ENCODE data around the gene TP53TG5. TPM values are rescaled to one million over a fixed set of nuclear protein-coding genes. Genes with fewer than 3 reads are reported as not detected.

Gene TP53TG5
- total RNA-seq: not detected in 2 replicates

GRCh38 chr20:45378191-45378590 is at the start of gene TP53TG5:
Gene TP53TG5, minus strand, starts transcription at chr20:45378325. Its CDS starts 89 bp downstream, at chr20:45378236.

GRCh38 chr20:45415822-45416637 is 37.9 kb upstream of the TP53TG5 start, which contains the start of gene PIGT:
Gene PIGT, plus strand, starts transcription at chr20:45416141. Its CDS starts 16 bp downstream, at chr20:45416157.

GRCh38 chr20:45407783-45408645 is 29.9 kb upstream of the TP53TG5 start, which contains the start of gene DBNDD2:
Gene DBNDD2, plus strand, starts transcription at chr20:45408289. Its CDS starts 179 bp downstream, at chr20:45408468.

GRCh38 chr20:45362804-45363610 is 15.1 kb downstream of the TP53TG5 start, which contains the start of gene SYS1:
Gene SYS1, plus strand, starts transcription at chr20:45363156. Its CDS starts 376 bp downstream, at chr20:45363532.

GRCh38 chr20:45347936-45348778 is 30.0 kb downstream of the TP53TG5 start, which contains the start of gene SDC4:
Gene SDC4, minus strand, starts transcription at chr20:45348424. Its CDS starts 40 bp downstream, at chr20:45348384.

Other genes starting within 250 kb of the TP53TG5 start
- not detected in 2 replicates for gene PI3, start 203.4 kb downstream of the TP53TG5 start, total RNA-seq
- not detected in 2 replicates for gene SEMG1, start 171.3 kb downstream of the TP53TG5 start, total RNA-seq
- gene SEMG2, start 157.0 kb downstream of the TP53TG5 start, total RNA-seq: not detected in 2 replicates
- not detected in 2 replicates for gene SLPI, start 123.8 kb downstream of the TP53TG5 start, total RNA-seq
- not detected in 2 replicates for gene RBPJL, start 71.5 kb downstream of the TP53TG5 start, total RNA-seq
- gene MATN4, start 70.0 kb downstream of the TP53TG5 start, total RNA-seq: not detected in 2 replicates
- gene SDC4, start 29.9 kb downstream of the TP53TG5 start, total RNA-seq: 138 and 172 TPM in 2 replicates
- gene SYS1, start 15.2 kb downstream of the TP53TG5 start, total RNA-seq: 18.5 and 23.5 TPM in 2 replicates
- 0.30 and 1.2 TPM in 2 replicates for gene DBNDD2, start 30.0 kb upstream of the TP53TG5 start, total RNA-seq
- gene PIGT, start 37.8 kb upstream of the TP53TG5 start, total RNA-seq: 27.6 and 40.4 TPM in 2 replicates
- not detected in 2 replicates for gene WFDC2, start 91.4 kb upstream of the TP53TG5 start, total RNA-seq
- not detected in 2 replicates for gene SPINT3, start 137.3 kb upstream of the TP53TG5 start, total RNA-seq
- gene WFDC6, start 161.2 kb upstream of the TP53TG5 start, total RNA-seq: not detected in 2 replicates
- not detected in 2 replicates for gene EPPIN, start 169.1 kb upstream of the TP53TG5 start, total RNA-seq
- not detected in 2 replicates for gene WFDC8, start 201.0 kb upstream of the TP53TG5 start, total RNA-seq

All from smooth muscle cell of the umbilical artery (primary cell).